ENCODE data around the gene PPM1N.

PPM1N gene

GRCh38 chr19:45498411-45499195, at the start of gene PPM1N:
PPM1N (plus strand) TSS chr19:45498443; CDS start chr19:45498473, 30 bp downstream.
- peak; percentile 53 for DNase-seq (ENCODE audit: low read depth)

GRCh38 chr19:45448887-45449299, 49.4 kb upstream of the PPM1N start:
- DNase-seq (ENCODE audit: low read depth) = no peak

- DNase-seq (ENCODE audit: low read depth) = no peak
These were observed 48.3 kb upstream of the PPM1N start for GRCh38 chr19:45450012-45450333.

GRCh38 chr19:45451131-45451849, 47.0 kb upstream of the PPM1N start:
- DNase-seq (ENCODE audit: low read depth) = peak; percentile 77

GRCh38 chr19:45451850-45452387, 46.3 kb upstream of the PPM1N start:
- no peak for DNase-seq (ENCODE audit: low read depth)

- peak; percentile 100 for DNase-seq (ENCODE audit: low read depth)
These were observed 42.3 kb upstream of the PPM1N start for GRCh38 chr19:45455707-45456499.

GRCh38 chr19:45456500-45456815, 41.8 kb upstream of the PPM1N start:
- no peak for DNase-seq (ENCODE audit: low read depth)

GRCh38 chr19:45457776-45458175, 40.5 kb upstream of the PPM1N start:
- no peak for DNase-seq (ENCODE audit: low read depth)

GRCh38 chr19:45460807-45461347, 37.4 kb upstream of the PPM1N start:
- no peak for DNase-seq (ENCODE audit: low read depth)

- DNase-seq (ENCODE audit: low read depth) = no peak
These were observed 36.1 kb upstream of the PPM1N start for GRCh38 chr19:45462174-45462573.

- DNase-seq (ENCODE audit: low read depth) = no peak
These were observed 35.0 kb upstream of the PPM1N start for GRCh38 chr19:45463241-45463640.

GRCh38 chr19:45464274-45464673, 34.0 kb upstream of the PPM1N start:
- no peak for DNase-seq (ENCODE audit: low read depth)

- no peak for DNase-seq (ENCODE audit: low read depth)
These were observed 33.3 kb upstream of the PPM1N start for GRCh38 chr19:45464852-45465441.

GRCh38 chr19:45467115-45467455, 31.2 kb upstream of the PPM1N start:
- no peak for DNase-seq (ENCODE audit: low read depth)

GRCh38 chr19:45467456-45468158, 30.6 kb upstream of the PPM1N start, which contains the start of gene FOSB:
FOSB (plus strand) TSS chr19:45467996; CDS start chr19:45468587, 591 bp downstream.
- peak; percentile 89 for DNase-seq (ENCODE audit: low read depth)

- peak; percentile 38 for DNase-seq (ENCODE audit: low read depth)
These were observed 30.0 kb upstream of the PPM1N start for GRCh38 chr19:45468159-45468651.

- DNase-seq (ENCODE audit: low read depth) = peak; percentile 61
These were observed 29.5 kb upstream of the PPM1N start for GRCh38 chr19:45468803-45469131.

GRCh38 chr19:45469132-45469944, 28.9 kb upstream of the PPM1N start:
- peak; percentile 95 for DNase-seq (ENCODE audit: low read depth)

GRCh38 chr19:45469945-45470761, 28.1 kb upstream of the PPM1N start:
- peak; percentile 50 for DNase-seq (ENCODE audit: low read depth)

GRCh38 chr19:45470762-45471081, 27.5 kb upstream of the PPM1N start:
- no peak for DNase-seq (ENCODE audit: low read depth)
